OCI-LY1 (cell line): ENCODE results near the gene BABAM1.

Experiments
- CTCF ChIP-seq: fragments of 200-600 bp; sonication (generic), shearing (Covaris generic); IDR thresholded peaks from 2 replicates; pipeline ENCODE4 v1.5.1; 2017; ENCODE audit warnings: mild to moderate bottlenecking, antibody characterized with exemption, low read length, moderate library complexity, mixed read lengths
- EZH2 ChIP-seq: fragments of 200-600 bp; sonication (generic), shearing (Covaris generic); IDR thresholded peaks from 2 replicates; pipeline ENCODE4 v1.8.0; 2017; ENCODE audit warnings: borderline replicate concordance, mixed run types, mild to moderate bottlenecking, antibody characterized with exemption, low read length, moderate library complexity, mixed read lengths

GRCh38 chr19:17319473-17320238 is 52.4 kb downstream of the BABAM1 start:
- TF ChIP-seq CTCF, result no peak
- no peak for TF ChIP-seq EZH2
